Erythroblast (primary cell): ENCODE measurements around the gene RRM2.

Experiments
- GATA1 ChIP-seq: IDR thresholded peaks from 2 replicates; pipeline ENCODE4 v1.6.1; 2011; ENCODE audit warnings: low read depth, mild to moderate bottlenecking, control low read depth, low read length, moderate library complexity
- POLR2A ChIP-seq: IDR thresholded peaks from 2 replicates; pipeline ENCODE4 v1.6.1; 2011; ENCODE audit warnings: mild to moderate bottlenecking, low read length

DNA sequence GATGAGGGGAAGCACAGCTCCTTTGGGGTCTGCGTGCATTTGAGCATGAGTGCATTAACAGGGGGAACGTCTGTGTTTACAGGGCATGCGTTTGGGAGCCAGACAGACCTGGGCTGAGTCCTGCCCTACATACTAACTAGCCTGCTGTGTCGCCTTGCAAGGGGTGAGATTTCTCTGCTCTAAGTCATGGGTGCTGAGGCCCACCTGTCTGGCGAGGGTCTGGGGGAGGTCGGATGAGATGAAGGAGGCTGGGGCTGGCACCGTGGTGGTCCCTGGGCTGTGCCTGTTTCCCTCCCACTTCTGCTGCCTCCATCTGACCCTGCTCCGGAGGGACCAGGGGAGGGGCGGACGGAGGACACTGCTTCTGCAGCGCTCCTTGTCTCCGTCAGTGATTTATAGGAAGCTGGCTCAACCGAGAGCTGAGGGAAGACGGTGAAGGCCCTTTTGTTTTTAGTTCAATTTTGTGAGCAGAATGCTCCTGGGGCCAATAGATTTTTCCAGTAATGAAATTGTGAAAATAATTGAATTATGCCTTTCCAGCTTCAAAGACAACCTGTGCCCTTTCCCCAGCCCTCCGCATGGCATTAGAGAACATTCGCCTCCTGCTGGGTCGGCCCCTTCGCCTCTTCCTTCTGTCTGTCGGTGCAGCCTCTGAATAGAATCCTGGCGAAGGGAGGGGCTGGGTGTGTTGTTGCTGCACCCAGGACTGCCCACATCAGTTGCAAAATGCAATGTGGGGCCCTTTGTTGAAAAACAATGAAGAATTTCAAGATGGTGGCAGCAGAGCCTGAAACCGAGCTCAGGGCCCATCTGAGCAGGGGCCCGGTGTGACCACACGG lies 49.7 kb downstream of the RRM2 start:
- TF ChIP-seq POLR2A (no peak), GATA1 (no peak)
